CD4-positive, alpha-beta T cell treated with Interleukin-2 at 100 ng/mL for 4 hours (primary cell): ENCODE data around the gene CACNA1B.

Source experiments
- DNase-seq: peaks from one replicate; pipeline ENCODE4 v3.0.0-alpha.2; 2020; ENCODE audit warnings: low spot score

Gene CACNA1B

GRCh38 chr9:137920753-137921152, 43.2 kb downstream of the CACNA1B start:
- DNase-seq = no peak

- no peak for DNase-seq
Measured at GRCh38 chr9:137924169-137924568, 46.6 kb downstream of the CACNA1B start.

- no peak for DNase-seq
Measured at GRCh38 chr9:137924761-137925369, 47.3 kb downstream of the CACNA1B start.

GRCh38 chr9:137943655-137944054, 66.1 kb downstream of the CACNA1B start:
- no peak for DNase-seq

DNA sequence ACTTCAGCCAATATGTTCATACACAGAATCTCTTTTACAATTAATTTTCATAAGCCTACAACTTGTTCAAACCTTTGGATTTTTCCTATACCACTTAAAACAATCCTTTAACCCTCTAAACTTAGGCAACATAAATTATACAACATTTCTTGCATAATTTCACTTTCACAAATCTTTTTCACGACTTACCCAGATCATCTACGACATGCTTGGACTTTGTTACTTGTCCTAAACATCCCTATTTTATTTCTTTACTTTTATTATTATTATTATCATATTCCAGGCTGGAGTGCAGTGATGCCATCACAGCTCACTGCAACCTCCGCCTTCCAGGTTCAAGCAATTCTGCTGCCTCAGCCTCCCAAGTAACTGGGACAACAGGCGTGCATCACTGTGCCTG, 68.0 kb downstream of the CACNA1B start:
- no peak for DNase-seq

- DNase-seq = no peak
Measured at GRCh38 chr9:137946993-137947392, 69.4 kb downstream of the CACNA1B start.

DNA sequence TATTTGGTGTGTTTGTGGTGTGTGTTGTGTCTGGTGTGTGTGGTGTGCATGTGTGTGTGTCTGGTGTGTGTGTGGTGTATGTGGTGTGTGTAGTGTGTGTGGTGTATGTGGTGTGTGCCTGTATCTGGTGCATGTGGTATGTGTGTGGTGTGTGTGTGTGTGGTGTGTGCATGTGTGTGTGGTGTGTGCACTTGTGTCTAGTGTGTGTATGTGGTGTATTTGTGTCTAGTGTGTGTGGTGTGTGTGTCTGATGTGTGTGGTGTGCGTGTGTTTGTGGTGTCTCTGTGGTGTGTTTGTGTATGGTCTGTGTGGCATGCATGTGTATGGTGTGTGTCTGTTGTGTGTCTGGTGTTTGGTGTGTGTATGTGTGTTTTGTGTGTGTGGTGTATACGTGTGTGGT, 71.1 kb downstream of the CACNA1B start:
- no peak for DNase-seq

- no peak for DNase-seq
Measured at GRCh38 chr9:137949260-137949659, 71.7 kb downstream of the CACNA1B start.

DNA sequence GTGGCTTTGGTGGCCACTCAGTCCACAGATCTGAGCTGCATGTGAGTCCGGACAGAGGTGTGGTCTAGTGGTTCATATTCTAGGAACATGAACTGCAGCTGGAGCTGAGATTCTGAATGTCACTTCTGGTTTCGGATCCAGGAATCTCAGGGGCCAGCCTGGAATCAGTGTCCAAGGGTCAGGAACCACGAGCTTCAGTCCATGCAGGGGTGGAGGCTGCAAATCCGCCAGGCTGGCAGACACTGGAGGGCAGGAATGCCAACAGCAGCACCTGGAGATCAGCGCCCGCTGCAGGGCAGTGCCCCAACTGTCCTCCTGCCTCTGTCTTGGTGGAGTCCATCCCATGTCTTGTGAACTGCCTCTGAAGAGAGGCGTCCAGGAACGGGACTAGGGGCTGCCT, 73.5 kb downstream of the CACNA1B start:
- DNase-seq = no peak

DNA sequence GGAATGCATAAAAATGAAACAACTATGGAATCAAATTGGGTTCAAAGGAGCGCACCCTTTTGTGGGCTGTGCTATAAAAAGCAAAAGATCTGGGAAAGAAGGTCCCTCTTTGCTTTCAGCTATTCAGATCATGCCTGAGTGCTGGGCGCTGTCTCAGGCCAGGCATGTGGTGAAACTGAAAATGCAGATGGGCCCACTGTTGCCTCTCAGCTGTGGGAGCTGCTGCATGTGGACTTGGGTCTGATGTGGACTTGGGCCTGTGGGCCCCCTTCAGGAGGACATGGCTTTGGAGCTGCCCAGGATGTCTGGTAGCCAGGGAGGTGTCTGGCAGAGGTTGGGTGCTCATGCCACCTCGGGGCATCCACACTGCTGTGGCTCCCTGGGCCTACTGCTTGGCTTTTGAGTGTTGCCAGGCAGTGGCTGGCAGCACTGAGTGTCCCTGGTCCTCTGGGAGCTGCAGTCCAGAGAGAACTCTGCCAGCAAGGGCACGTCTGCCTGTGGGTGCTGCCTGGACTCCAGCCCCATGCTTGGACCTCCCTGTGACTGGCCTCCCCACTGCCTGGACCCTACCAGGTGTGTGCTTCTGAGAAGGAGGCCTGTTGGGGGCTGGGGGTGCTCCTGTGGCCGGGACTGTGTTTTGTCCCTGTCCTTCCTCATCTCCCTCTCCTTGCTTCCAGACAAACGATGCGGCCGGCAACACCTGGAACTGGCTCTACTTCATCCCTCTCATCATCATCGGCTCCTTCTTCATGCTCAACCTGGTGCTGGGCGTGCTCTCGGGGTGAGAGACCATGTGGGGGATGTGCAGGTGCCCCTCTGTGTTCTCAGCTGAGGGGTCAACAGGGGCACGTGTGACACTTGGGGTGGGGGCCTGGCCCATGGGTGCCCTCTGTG, 74.3 kb downstream of the CACNA1B start:
- DNase-seq = no peak

DNA sequence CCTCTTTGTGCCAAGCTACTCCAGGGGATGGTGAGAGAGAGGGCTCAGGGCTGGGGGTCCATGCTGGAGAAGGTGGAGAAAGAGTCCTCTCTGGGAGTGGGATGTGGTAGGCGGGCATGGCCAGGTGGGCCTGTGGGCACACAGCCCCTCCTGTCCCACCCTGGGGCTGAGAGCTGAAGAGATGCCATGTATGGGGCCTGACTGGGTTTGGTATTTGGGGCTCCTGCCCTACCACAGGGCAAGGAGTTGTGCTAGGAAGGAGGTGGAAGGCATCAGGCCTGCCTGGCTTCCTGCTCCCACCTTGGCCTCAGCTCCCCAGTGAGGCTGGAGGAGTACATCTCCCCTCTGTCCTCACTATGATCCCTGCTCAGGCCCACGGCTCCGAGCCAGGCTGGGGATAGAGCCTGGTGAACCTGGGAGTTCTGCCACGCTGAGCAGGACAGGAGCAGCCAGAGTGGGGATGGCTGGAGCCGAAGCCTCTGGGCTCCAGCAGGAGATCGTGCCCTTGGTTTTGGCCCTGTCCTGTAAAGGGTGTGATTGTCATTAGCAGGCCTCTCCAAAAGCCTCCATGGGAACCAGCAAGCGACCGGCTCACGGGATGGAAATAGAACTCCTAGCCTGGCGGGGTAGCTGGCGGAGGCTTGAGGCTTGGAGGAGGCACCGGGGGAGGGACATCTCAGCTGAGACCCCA, 75.5 kb downstream of the CACNA1B start:
- no peak for DNase-seq

- DNase-seq = no peak
Measured at GRCh38 chr9:137953683-137954438, 76.3 kb downstream of the CACNA1B start.

- no peak for DNase-seq
Measured at GRCh38 chr9:137955224-137955570, 77.6 kb downstream of the CACNA1B start.

GRCh38 chr9:137955586-137955985, 78.0 kb downstream of the CACNA1B start:
- no peak for DNase-seq

DNA sequence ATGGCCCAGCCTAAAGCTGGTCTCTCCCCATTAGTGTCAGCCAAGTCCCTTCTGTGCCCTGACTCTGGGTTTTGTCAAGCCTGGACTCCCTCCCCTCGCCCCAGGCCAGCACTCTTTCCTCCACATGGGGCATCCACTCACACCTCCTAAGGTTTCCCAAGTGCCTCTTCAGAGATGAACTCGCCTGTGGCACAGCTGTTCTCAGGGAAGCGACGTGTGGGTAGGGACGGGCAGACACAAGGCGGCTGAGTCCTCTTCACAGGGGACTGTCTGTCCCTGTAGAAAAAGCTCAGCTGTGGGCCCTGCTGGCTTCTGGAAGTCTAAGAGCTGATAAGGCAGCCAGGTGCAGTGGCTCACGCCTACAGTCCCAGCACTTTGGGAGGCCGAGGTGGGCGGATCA, 78.5 kb downstream of the CACNA1B start:
- no peak for DNase-seq

DNA sequence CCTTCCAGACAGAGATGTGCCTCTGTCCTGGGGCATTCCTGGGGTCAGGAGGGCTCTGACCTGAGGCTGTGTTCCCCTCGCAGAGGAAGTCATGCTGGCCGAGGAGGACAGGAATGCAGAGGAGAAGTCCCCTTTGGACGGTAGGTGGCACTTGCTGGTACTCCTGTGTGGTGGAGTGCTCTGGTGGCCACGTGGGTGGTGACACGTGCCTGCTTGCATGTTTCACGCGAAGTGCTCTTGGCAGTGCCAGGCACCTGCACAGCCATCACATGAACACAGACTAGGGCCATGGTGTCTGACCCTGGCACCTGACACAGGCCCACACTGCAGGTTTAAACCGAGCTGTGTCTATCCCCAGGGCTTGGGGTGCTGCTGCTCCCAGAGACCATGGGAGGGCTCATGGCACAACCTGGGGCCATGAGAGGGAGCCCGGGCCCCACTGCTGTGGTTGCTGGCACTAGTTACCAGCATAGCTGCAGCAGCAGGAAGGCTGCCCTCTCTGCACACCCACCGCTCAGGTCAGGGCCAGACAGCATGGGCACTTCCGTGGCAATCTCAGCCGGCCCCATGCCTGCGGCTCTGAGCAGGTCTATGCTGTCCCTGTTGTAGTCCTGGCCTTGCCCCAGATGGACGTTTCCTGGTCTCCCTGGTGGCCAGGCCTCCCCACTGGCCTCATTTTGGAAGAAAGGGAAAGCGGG, 79.3 kb downstream of the CACNA1B start:
- no peak for DNase-seq

GRCh38 chr9:137959641-137960411, 82.2 kb downstream of the CACNA1B start:
- DNase-seq = no peak

DNA sequence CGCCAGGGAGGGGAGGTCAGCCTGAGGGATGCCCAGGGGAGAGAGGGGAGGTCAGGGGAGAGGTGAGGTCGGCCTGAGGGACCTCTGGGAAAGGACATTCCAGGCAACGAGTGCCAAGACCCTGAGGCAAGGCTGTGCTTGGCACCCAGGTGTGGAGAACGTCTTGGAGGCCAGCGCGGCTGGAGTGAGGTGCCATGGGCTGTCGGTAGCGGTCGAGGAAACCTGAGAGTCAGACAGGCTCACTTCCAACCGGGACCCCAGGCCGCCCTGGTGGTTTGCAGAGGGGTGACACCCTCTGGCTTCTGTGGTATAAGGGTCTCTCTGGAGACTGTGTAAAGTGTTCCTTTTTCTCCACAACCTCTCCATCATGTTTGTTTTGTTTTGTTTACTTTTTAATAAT, 82.9 kb downstream of the CACNA1B start:
- no peak for DNase-seq

DNA sequence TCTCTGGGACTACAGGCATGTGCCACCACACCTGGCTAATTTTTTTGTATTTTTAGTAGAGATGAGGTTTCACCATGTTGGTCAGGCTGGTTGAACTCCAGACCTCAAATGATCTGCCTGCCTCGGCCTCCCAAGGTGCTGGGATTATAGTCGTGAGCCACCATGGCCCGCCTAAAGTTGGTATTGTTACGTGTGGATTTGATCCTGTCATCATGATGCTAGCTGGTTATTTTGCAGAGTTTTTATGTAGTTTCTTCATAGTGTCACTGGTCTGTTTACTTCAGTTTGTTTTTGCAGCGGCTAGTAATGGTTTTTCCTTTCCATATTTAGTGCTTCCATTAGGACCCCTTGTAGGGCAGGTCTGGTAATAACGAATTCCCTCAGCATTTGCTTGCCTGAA, 85.9 kb downstream of the CACNA1B start:
- DNase-seq = no peak

DNA sequence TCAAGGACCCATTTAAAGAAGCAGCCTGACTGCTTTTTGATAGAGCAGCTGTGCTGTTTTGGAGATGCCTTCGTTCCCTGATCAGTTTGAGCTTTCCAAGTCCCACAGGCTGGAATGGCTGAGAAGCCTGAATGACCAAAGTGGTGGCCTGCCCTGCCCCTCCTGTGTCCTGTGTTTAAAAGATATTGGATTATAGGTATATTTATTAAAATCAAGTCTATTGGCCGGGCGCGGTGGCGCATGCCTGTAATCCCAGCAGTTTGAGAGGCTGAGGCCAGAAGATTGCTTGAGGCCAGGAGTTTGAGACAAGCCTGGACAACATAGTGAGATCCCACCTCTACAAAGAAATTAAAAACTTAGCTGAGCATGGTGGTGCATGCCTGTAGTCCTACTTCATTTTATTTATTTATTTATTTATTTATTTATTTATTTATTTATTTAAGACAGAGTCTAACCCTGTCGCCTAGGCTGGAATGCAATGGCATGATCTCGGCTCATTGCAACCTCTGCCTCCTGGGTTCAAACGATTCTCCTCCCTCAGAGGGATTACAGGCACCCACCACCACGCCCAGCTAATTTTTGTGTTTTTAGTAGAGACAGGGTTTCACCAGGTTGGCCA, 87.7 kb downstream of the CACNA1B start:
- no peak for DNase-seq
